ENCODE results near the gene PLB1.

GRCh38 chr2:28568036-28568435 is 72.2 kb downstream of the PLB1 start:
- no peak for TF ChIP-seq POLR2AphosphoS5 (IDR thresholded peaks at IDR 0.05; ENCODE audit: borderline replicate concordance, low read depth, low read length)
- no peak for TF ChIP-seq EZH2 (IDR thresholded peaks at IDR 0.05)
- TF ChIP-seq FOXP2 (optimal IDR thresholded peaks at IDR 0.05; ENCODE audit: control extremely low read depth, extremely low read length, insufficient read depth) = no peak
